Anterior cingulate cortex (tissue), 58 donors: ENCODE measurements around the gene SNX9.

ENCODE experiments used
- DNase-seq, 58 donors: peaks; one replicate each; lab custom pipeline; 2025; lab: John Stamatoyannopoulos, UW

SNX9 gene

GRCh38 chr6:157800420-157801237 lies 22.4 kb upstream of the SNX9 start:
- no peak for DNase-seq

- DNase-seq, result no peak
Observed at GRCh38 chr6:157804448-157805327, 18.4 kb upstream of the SNX9 start.

GRCh38 chr6:157806131-157806855 lies 16.8 kb upstream of the SNX9 start:
- DNase-seq, result peak in 3 of 58 donors; percentile 6 to 16 (median 15)

GRCh38 chr6:157806856-157807215 lies 16.2 kb upstream of the SNX9 start:
- peak in 1 of 58 donors; percentile 15 for DNase-seq

- DNase-seq, result no peak
Observed at GRCh38 chr6:157808405-157808950, 14.6 kb upstream of the SNX9 start.

GRCh38 chr6:157809613-157810012 lies 13.4 kb upstream of the SNX9 start:
- no peak for DNase-seq

GRCh38 chr6:157811137-157811475 lies 11.9 kb upstream of the SNX9 start:
- DNase-seq, result no peak

GRCh38 chr6:157811476-157812173 lies 11.4 kb upstream of the SNX9 start:
- DNase-seq, result no peak

- no peak for DNase-seq
Observed at GRCh38 chr6:157812425-157813171, 10.4 kb upstream of the SNX9 start.

GRCh38 chr6:157813191-157813590 lies 9.9 kb upstream of the SNX9 start:
- DNase-seq, result no peak

GRCh38 chr6:157813750-157814455 lies 9.1 kb upstream of the SNX9 start:
- DNase-seq, result no peak

- no peak for DNase-seq
Observed at GRCh38 chr6:157814883-157815282, 8.2 kb upstream of the SNX9 start.

- DNase-seq, result no peak
Observed at GRCh38 chr6:157821342-157822033, 1.6 kb upstream of the SNX9 start.

- DNase-seq, result peak in 23 of 58 donors; percentile 16 to 75 (median 47)
Observed at GRCh38 chr6:157822245-157823000, 623 bp upstream of the SNX9 start.

GRCh38 chr6:157823528-157824370 lies 703 bp downstream of the SNX9 start:
- peak in 22 of 58 donors; percentile 6 to 69 (median 36) for DNase-seq

- DNase-seq, result no peak
Observed at GRCh38 chr6:157825243-157825904, 2.3 kb downstream of the SNX9 start.
